ENCODE measurements around the gene ATP13A1.

DNA sequence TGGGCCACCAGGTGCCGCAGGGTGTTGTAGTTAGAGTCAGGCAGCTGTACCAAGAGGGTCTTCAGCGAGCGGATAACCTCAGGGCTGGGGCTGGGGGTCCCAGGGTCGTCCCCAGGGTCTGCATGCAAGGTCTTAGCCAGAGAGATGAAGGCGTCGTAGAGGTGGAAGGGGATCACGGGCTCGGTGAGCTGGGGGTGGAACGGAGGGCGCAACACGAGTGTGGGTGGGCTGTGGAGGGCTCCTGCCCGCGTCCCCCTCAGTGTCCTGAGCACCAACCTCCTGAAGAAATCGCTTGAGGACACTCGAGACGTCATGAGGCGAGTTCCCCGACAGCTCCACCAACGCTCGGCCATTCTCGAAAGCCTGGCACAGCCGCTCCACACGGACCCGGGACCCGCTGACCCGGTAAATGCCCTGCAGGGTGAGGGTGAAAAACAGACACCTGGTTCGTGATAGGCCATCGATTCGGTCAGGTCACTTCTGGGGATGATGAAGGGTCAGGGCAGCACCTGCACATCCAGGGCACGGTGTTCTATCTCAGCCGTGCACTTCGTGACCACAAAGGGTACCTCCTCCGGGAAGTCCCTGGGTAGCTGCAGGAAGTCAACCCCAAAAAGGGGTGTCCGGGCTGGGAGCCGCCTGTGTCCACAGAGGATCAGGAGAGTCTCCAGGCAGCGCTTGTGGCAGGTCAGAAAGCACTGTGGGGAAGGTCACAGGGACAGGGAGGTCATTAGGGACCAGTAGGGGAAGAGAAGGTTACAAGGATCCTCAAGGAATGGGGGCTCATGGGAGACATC, 28.8 kb downstream of the ATP13A1 start:
- TF ChIP-seq, protein P1, sequence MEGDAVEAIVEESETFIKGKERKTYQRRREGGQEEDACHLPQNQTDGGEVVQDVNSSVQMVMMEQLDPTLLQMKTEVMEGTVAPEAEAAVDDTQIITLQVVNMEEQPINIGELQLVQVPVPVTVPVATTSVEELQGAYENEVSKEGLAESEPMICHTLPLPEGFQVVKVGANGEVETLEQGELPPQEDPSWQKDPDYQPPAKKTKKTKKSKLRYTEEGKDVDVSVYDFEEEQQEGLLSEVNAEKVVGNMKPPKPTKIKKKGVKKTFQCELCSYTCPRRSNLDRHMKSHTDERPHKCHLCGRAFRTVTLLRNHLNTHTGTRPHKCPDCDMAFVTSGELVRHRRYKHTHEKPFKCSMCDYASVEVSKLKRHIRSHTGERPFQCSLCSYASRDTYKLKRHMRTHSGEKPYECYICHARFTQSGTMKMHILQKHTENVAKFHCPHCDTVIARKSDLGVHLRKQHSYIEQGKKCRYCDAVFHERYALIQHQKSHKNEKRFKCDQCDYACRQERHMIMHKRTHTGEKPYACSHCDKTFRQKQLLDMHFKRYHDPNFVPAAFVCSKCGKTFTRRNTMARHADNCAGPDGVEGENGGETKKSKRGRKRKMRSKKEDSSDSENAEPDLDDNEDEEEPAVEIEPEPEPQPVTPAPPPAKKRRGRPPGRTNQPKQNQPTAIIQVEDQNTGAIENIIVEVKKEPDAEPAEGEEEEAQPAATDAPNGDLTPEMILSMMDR (IDR thresholded peaks at IDR 0.05) = no peak
- TF ChIP-seq POLR2A (IDR thresholded peaks at IDR 0.05) = no peak

Data from Peyer's patch (tissue), 4 donors.